Osteoblast (primary cell): ENCODE measurements around the gene TSPAN11. TPM values are rescaled to one million over a fixed set of nuclear protein-coding genes. Genes with fewer than 3 reads are reported as not detected.

Experiments
- DNase-seq: peaks from one replicate; pipeline ENCODE4 v3.0.0; 2011; ENCODE audit warnings: low spot score, mixed read lengths; ENCODE audit not compliant: insufficient read length; ENCODE audit errors: missing footprints
- H2AFZ ChIP-seq: 2 replicates; pipeline ENCODE4 v1.6.0; 2011; ENCODE audit warnings: mild to moderate bottlenecking, low read length
- H3K27ac ChIP-seq: 2 replicates; pipeline ENCODE4 v1.5.1; 2011; ENCODE audit warnings: mild to moderate bottlenecking, low read depth, low read length, moderate library complexity
- H3K27me3 ChIP-seq: 2 replicates; pipeline ENCODE4 v1.6.0; 2012; ENCODE audit warnings: mild to moderate bottlenecking, control low read depth, inconsistent platforms, low read length, moderate library complexity; ENCODE audit not compliant: insufficient read depth
- H3K36me3 ChIP-seq: 2 replicates; pipeline ENCODE4 v1.5.1; 2011; ENCODE audit warnings: mild to moderate bottlenecking, low read length, control low read depth, moderate library complexity; ENCODE audit not compliant: insufficient read depth
- H3K4me1 ChIP-seq: 2 replicates; pipeline ENCODE4 v1.5.1; 2011; ENCODE audit warnings: mild to moderate bottlenecking, low read length, control low read depth, moderate library complexity; ENCODE audit not compliant: insufficient read depth
- H3K4me2 ChIP-seq: 2 replicates; pipeline ENCODE4 v1.6.0; 2011; ENCODE audit warnings: mild to moderate bottlenecking, low read length; ENCODE audit not compliant: insufficient read depth
- H3K4me3 ChIP-seq: fragments of 200-600 bp; sonication (generic); 3 replicates; pipeline ENCODE4 v1.5.1; 2012; ENCODE audit warnings: mild to moderate bottlenecking, low read length, inconsistent platforms; ENCODE audit not compliant: insufficient read depth
- H3K79me2 ChIP-seq: 2 replicates; pipeline ENCODE4 v1.6.0; 2012; ENCODE audit warnings: mild to moderate bottlenecking, low read length, control low read depth, inconsistent platforms; ENCODE audit not compliant: insufficient read depth
- H3K9me3 ChIP-seq: 2 replicates; pipeline ENCODE4 v1.5.1; 2011; ENCODE audit warnings: low read depth, low read length, control low read depth
- H4K20me1 ChIP-seq: 2 replicates; pipeline ENCODE4 v1.6.0; 2012; ENCODE audit warnings: mild to moderate bottlenecking, low read length, control low read depth; ENCODE audit not compliant: insufficient read depth
- total RNA-seq: library from RNA; depleted of rRNA; stranded (reverse); fragments of >200 nt; gene quantifications from 2 replicates; pipeline ENCODE4 v1.2.3, GENCODE V29; 2012
- TF ChIP-seq, protein P1 (sequence below): IDR thresholded peaks from 2 replicates; pipeline ENCODE4 v1.5.1; 2011; ENCODE audit warnings: mild to moderate bottlenecking, low read depth, low read length, moderate library complexity; ENCODE audit errors: extremely low read depth

The TSPAN11 gene
- total RNA-seq, 1 donor: 5.4 TPM

DNA sequence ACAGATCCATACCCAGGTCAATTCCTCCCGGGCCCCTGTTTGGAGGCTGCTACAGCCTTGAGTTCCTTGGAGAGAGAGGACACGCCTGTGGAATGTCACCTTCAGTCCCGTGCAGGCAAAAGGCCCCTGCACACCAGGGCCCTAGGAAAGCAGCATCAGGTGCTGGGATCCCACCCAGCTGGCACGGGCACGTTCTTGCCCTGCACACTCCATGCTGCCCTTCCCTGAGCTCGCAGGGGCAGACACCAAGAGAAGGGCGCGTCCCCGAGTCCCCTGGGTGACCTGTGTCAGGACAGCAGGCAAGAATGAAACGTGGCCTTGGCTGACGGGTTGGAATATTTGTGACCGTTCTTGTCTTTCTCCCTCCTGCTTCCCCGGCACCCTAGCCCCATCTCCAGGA, 67.7 kb downstream of the TSPAN11 start:
- TF ChIP-seq, protein P1, sequence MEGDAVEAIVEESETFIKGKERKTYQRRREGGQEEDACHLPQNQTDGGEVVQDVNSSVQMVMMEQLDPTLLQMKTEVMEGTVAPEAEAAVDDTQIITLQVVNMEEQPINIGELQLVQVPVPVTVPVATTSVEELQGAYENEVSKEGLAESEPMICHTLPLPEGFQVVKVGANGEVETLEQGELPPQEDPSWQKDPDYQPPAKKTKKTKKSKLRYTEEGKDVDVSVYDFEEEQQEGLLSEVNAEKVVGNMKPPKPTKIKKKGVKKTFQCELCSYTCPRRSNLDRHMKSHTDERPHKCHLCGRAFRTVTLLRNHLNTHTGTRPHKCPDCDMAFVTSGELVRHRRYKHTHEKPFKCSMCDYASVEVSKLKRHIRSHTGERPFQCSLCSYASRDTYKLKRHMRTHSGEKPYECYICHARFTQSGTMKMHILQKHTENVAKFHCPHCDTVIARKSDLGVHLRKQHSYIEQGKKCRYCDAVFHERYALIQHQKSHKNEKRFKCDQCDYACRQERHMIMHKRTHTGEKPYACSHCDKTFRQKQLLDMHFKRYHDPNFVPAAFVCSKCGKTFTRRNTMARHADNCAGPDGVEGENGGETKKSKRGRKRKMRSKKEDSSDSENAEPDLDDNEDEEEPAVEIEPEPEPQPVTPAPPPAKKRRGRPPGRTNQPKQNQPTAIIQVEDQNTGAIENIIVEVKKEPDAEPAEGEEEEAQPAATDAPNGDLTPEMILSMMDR: no peak
- DNase-seq: peak; percentile 42
- Histone ChIP-seq H4K20me1 (no peaks in the 10 kb centered on the region), H3K4me2 (no peak overlapping the region), H3K27ac (no peak overlapping the region), H3K4me1 (peaks cover 4% of the 10 kb centered on the region), H3K27me3 (no peaks in the 10 kb centered on the region), H3K9me3 (no peaks in the 10 kb centered on the region), H3K4me3 (no peak overlapping the region), H3K79me2 (no peaks in the 10 kb centered on the region), H2AFZ (no peak overlapping the region), H3K36me3 (no peaks in the 10 kb centered on the region)

GRCh38 chr12:30996255-30996654, 69.7 kb downstream of the TSPAN11 start:
- no peak overlapping the region for H3K27ac ChIP-seq
- DNase-seq: peak; percentile 96
- no peaks in the 10 kb centered on the region for H4K20me1 ChIP-seq
- no peaks in the 10 kb centered on the region for H3K79me2 ChIP-seq
- H2AFZ ChIP-seq: no peak overlapping the region
- H3K4me1 ChIP-seq: peaks cover 13% of the 10 kb centered on the region
- no peak overlapping the region for H3K4me3 ChIP-seq
- H3K4me2 ChIP-seq: no peak overlapping the region
- H3K36me3 ChIP-seq: no peaks in the 10 kb centered on the region
- TF ChIP-seq, protein P1: no peak
- H3K9me3 ChIP-seq: no peaks in the 10 kb centered on the region
- H3K27me3 ChIP-seq: no peaks in the 10 kb centered on the region

- Histone ChIP-seq H3K27ac (no peak overlapping the region), H2AFZ (no peak overlapping the region), H3K4me1 (peaks cover 13% of the 10 kb centered on the region), H3K79me2 (no peaks in the 10 kb centered on the region), H3K27me3 (no peaks in the 10 kb centered on the region), H3K4me2 (no peak overlapping the region), H3K36me3 (no peaks in the 10 kb centered on the region), H4K20me1 (no peaks in the 10 kb centered on the region), H3K9me3 (no peaks in the 10 kb centered on the region), H3K4me3 (no peak overlapping the region)
- TF ChIP-seq, protein P1: no peak
- DNase-seq: peak; percentile 62
These were observed 70.2 kb downstream of the TSPAN11 start for GRCh38 chr12:30996752-30997151.

DNA sequence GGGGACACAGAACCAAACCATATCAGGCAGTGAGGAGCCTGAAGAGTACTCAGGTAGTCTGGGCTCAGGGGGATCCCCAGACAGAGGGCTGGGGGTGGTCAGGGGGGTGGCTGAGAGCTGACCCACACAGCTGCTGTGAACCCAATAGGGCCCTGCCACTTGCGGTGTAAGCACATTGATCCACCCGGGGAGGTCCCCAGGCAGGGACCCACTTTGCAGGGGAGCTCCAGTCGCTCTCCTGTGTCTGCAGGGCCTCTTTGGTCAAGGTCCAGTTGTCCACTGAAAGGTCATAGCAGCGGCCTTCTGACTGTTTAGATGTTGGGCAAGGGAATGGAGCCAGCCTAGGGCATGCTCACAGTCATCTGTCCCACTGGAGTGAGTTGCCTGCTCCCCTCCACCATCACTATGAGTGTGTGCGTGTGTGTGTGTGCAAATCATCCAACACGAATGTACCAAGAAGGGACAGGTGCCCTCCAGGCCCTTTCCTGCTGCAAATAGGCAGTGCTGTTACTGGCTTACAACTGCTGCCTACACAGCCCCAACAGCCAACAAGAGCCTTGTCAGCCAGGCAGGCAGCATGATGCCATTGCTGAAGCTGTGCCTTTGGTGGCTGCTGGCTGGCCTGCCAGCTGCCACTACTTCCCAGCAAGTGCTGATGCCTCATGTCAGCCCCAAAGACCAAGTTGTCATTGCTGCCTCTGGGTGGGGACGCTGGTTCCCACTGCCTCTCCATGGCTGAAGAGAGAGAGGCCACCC, 71.3 kb downstream of the TSPAN11 start:
- no peaks in the 10 kb centered on the region for H4K20me1 ChIP-seq
- no peak overlapping the region for H3K4me3 ChIP-seq
- peak; percentile 51 for DNase-seq
- H3K4me1 ChIP-seq: peaks cover 13% of the 10 kb centered on the region
- H3K9me3 ChIP-seq: no peaks in the 10 kb centered on the region
- no peaks in the 10 kb centered on the region for H3K27me3 ChIP-seq
- no peaks in the 10 kb centered on the region for H3K36me3 ChIP-seq
- TF ChIP-seq, protein P1: no peak
- H3K4me2 ChIP-seq: no peak overlapping the region
- no peaks in the 10 kb centered on the region for H3K79me2 ChIP-seq
- H3K27ac ChIP-seq: no peak overlapping the region
- no peak overlapping the region for H2AFZ ChIP-seq
